CD4-positive, CD25-positive, alpha-beta regulatory T cell (primary cell): Measurements from ENCODE around the gene KCNAB2. TPM values are rescaled to one million over a fixed set of nuclear protein-coding genes. Genes with fewer than 3 reads are reported as not detected.

Source experiments
- ATAC-seq, 2 donors: fragments of 150-1000 bp; cut with Tn5 transposase; one replicate each; pipeline ENCODE4 v1.10.0; 2021; ENCODE audit warnings: low read depth in 2 of 2, moderate number of reproducible peaks in 2 of 2, moderate library complexity in 1 of 2
- DNase-seq, 3 donors: peaks; one replicate each; pipeline versions ENCODE4 v3.0.0 to v3.0.0-alpha.2; 2012 to 2022; ENCODE audit warnings: mixed read lengths in 1 of 3
- H3K27ac ChIP-seq: one replicate; pipeline ENCODE4 v1.7.0; 2013; ENCODE audit warnings: mild to moderate bottlenecking, low read length; ENCODE audit not compliant: insufficient read depth, poor library complexity, severe bottlenecking
- H3K27me3 ChIP-seq: one replicate; pipeline ENCODE4 v1.7.0; 2013; ENCODE audit warnings: low read length; ENCODE audit not compliant: control insufficient read depth, insufficient read depth
- H3K36me3 ChIP-seq: one replicate; pipeline ENCODE4 v1.7.0; 2013; ENCODE audit warnings: mild to moderate bottlenecking, low read length, moderate library complexity; ENCODE audit not compliant: control insufficient read depth, insufficient read depth
- H3K4me1 ChIP-seq: 2 replicates; pipeline ENCODE4 v1.7.0; 2013; ENCODE audit warnings: mild to moderate bottlenecking, low read length; ENCODE audit not compliant: insufficient read depth, control insufficient read depth, poor library complexity, severe bottlenecking
- H3K4me3 ChIP-seq: one replicate; pipeline ENCODE4 v1.7.0; 2013; ENCODE audit warnings: low read depth, mild to moderate bottlenecking, low read length, moderate library complexity
- H3K9me3 ChIP-seq, 2 experiments: 1 replicate in 1 of 2; 2 replicates in 1 of 2; pipeline ENCODE4 v1.7.0; 2013; ENCODE audit warnings: low read length in 2 of 2, mild to moderate bottlenecking in 1 of 2, moderate library complexity in 1 of 2; ENCODE audit not compliant: control insufficient read depth in 2 of 2
- H3K27ac Mint-ChIP-seq, 3 donors: one replicate each; pipeline ENCODE4 v1.8.0; 2020 to 2022; ENCODE audit warnings: mild to moderate bottlenecking in 3 of 3, mixed read lengths in 3 of 3, moderate library complexity in 2 of 3
- H3K27me3 Mint-ChIP-seq: one replicate; pipeline ENCODE4 v1.8.0; 2022; ENCODE audit warnings: mild to moderate bottlenecking, mixed read lengths
- H3K36me3 Mint-ChIP-seq: one replicate; pipeline ENCODE4 v1.8.0; 2020; ENCODE audit warnings: mixed read lengths
- H3K4me1 Mint-ChIP-seq, 4 donors: one replicate each; pipeline ENCODE4 v1.8.0; 2020 to 2022; ENCODE audit warnings: mixed read lengths in 4 of 4, mild to moderate bottlenecking in 1 of 4
- H3K4me3 Mint-ChIP-seq, 4 donors: one replicate each; pipeline ENCODE4 v1.8.0; 2020 to 2022; ENCODE audit warnings: mild to moderate bottlenecking in 4 of 4, mixed read lengths in 4 of 4, moderate library complexity in 3 of 4
- H3K9me3 Mint-ChIP-seq, 7 donors: one replicate each; pipeline ENCODE4 v1.8.0; 2020 to 2022; ENCODE audit warnings: mixed read lengths in 7 of 7, mild to moderate bottlenecking in 3 of 7, moderate library complexity in 2 of 7
- polyA plus RNA-seq, 4 donors: library from polyadenylated mRNA; unstranded; fragments of 300-500 nt; fragmentation: Illumina TruSeq; gene quantifications; one replicate each; pipeline ENCODE4 v1.2.3, GENCODE V29; 2021
- total RNA-seq: library from RNA; stranded (reverse); gene quantifications from one replicate; pipeline ENCODE4 v1.2.3, GENCODE V29; 2022

The KCNAB2 gene
- total and polyA plus RNA-seq, 5 donors from 2014 or later = 21.2 to 244 (median 28.0) TPM

GRCh38 chr1:6111571-6111970, 65.9 kb downstream of the KCNAB2 start:
- H3K27ac Mint-ChIP-seq = no peak overlapping the region
- H3K4me3 Mint-ChIP-seq = no peak overlapping the region
- H3K27ac ChIP-seq = no peak overlapping the region
- peaks cover 0 to 4% (median under 1%) of the 10 kb centered on the region in 7 donors for H3K9me3 Mint-ChIP-seq
- H3K36me3 Mint-ChIP-seq = peaks cover under 1% of the 10 kb centered on the region
- H3K4me1 Mint-ChIP-seq = peaks cover 0 to 3% (median 2%) of the 10 kb centered on the region in 4 donors
- H3K4me1 ChIP-seq = no peaks in the 10 kb centered on the region
- no peaks in the 10 kb centered on the region for H3K27me3 Mint-ChIP-seq
- no peak for ATAC-seq
- H3K4me3 ChIP-seq = no peak overlapping the region
- H3K9me3 ChIP-seq = no peaks in the 10 kb centered on the region
- no peaks in the 10 kb centered on the region for H3K36me3 ChIP-seq
- H3K27me3 ChIP-seq = peaks cover 2% of the 10 kb centered on the region
- DNase-seq = no peak

GRCh38 chr1:6111991-6112689, 66.5 kb downstream of the KCNAB2 start:
- Histone ChIP-seq H3K4me3 (no peak overlapping the region), H3K9me3 (peaks cover 0 to 2% of the 10 kb centered on the region in 2 experiments), H3K36me3 (no peaks in the 10 kb centered on the region), H3K27ac (no peak overlapping the region), H3K27me3 (peaks cover 2% of the 10 kb centered on the region), H3K4me1 (no peaks in the 10 kb centered on the region)
- Mint-ChIP-seq H3K27ac (no peak overlapping the region), H3K36me3 (peaks cover 3% of the 10 kb centered on the region), H3K4me1 (peaks cover 0 to 5% (median 4%) of the 10 kb centered on the region in 4 donors), H3K9me3 (peaks cover 1 to 8% (median 4%) of the 10 kb centered on the region in 7 donors), H3K27me3 (no peaks in the 10 kb centered on the region), H3K4me3 (no peak overlapping the region)
- ATAC-seq (no peak), DNase-seq (no peak)

- Histone ChIP-seq H3K4me1 (no peaks in the 10 kb centered on the region), H3K36me3 (no peaks in the 10 kb centered on the region), H3K27ac (no peak overlapping the region), H3K4me3 (no peak overlapping the region), H3K27me3 (peaks cover 2% of the 10 kb centered on the region), H3K9me3 (peaks cover 0 to 5% of the 10 kb centered on the region in 2 experiments)
- H3K27ac Mint-ChIP-seq = no peak overlapping the region
- ATAC-seq = no peak
- H3K9me3 Mint-ChIP-seq = peaks cover 1 to 10% (median 5%) of the 10 kb centered on the region in 7 donors
- H3K27me3 Mint-ChIP-seq = no peaks in the 10 kb centered on the region
- H3K4me3 Mint-ChIP-seq = no peak overlapping the region
- peaks cover 3% of the 10 kb centered on the region for H3K36me3 Mint-ChIP-seq
- peaks cover 0 to 5% (median 4%) of the 10 kb centered on the region in 4 donors for H3K4me1 Mint-ChIP-seq
- no peak for DNase-seq
These were observed 67.0 kb downstream of the KCNAB2 start for GRCh38 chr1:6112690-6113005.

DNA sequence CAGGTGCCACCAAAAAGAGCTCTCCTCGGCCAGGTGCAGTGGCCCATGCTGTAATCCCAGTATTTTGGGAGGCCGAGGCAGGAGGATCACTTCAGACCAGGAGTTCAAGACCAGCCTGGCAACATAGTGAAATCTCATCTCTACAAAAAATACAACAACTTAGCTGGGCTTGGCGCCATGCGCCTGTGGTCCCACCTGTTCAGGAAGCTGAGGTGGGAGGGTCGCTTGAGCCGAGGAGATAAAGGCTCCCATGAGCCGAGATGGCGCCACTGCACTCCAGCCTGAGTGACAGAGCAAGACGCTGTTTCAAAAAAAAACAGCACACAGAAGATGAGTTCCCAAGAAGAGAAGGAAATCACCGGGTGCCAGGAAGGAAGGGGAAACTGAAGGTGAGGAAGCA, 67.4 kb downstream of the KCNAB2 start:
- no peaks in the 10 kb centered on the region for H3K27me3 Mint-ChIP-seq
- Histone ChIP-seq H3K27ac (no peak overlapping the region), H3K36me3 (no peaks in the 10 kb centered on the region), H3K27me3 (peaks cover 4% of the 10 kb centered on the region), H3K4me3 (no peak overlapping the region), H3K9me3 (peaks cover 0 to 6% of the 10 kb centered on the region in 2 experiments), H3K4me1 (no peaks in the 10 kb centered on the region)
- H3K27ac Mint-ChIP-seq = no peak overlapping the region
- peaks cover 1 to 12% (median 5%) of the 10 kb centered on the region in 7 donors for H3K9me3 Mint-ChIP-seq
- peaks cover 0 to 5% (median 4%) of the 10 kb centered on the region in 4 donors for H3K4me1 Mint-ChIP-seq
- no peak overlapping the region for H3K4me3 Mint-ChIP-seq
- ATAC-seq (no peak), DNase-seq (no peak)
- peaks cover 3% of the 10 kb centered on the region for H3K36me3 Mint-ChIP-seq

DNA sequence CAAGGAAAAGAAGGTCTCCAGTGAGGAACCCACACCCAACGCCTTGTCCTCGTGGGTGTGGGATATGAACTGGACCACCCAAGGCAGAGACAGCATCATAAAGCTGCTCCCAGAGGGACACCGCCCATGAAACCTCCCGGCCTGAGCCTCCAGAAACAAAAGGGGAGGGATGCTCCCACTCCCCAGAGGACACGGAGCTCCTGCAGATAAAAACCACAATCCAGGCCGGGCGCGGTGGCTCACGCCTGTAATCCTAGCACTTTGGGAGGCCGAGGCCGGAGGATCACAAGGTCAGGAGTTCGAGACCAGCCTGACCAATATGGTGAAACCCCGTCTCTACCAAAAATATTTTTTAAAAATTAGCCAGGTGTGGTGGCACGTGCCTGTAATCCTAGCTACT, 68.1 kb downstream of the KCNAB2 start:
- H3K27ac Mint-ChIP-seq = no peak overlapping the region
- Histone ChIP-seq H3K9me3 (peaks cover 0 to 6% of the 10 kb centered on the region in 2 experiments), H3K27ac (no peak overlapping the region), H3K27me3 (peaks cover 4% of the 10 kb centered on the region), H3K4me1 (no peaks in the 10 kb centered on the region), H3K4me3 (no peak overlapping the region), H3K36me3 (no peaks in the 10 kb centered on the region)
- no peak overlapping the region for H3K4me3 Mint-ChIP-seq
- H3K9me3 Mint-ChIP-seq = peaks cover 1 to 12% (median 5%) of the 10 kb centered on the region in 7 donors
- peaks cover 3% of the 10 kb centered on the region for H3K36me3 Mint-ChIP-seq
- ATAC-seq (no peak), DNase-seq (no peak)
- peaks cover 0 to 5% (median 4%) of the 10 kb centered on the region in 4 donors for H3K4me1 Mint-ChIP-seq
- no peaks in the 10 kb centered on the region for H3K27me3 Mint-ChIP-seq

GRCh38 chr1:6116137-6116536, 70.4 kb downstream of the KCNAB2 start:
- Histone ChIP-seq H3K4me1 (no peaks in the 10 kb centered on the region), H3K27ac (no peak overlapping the region), H3K9me3 (peaks cover 0 to 6% of the 10 kb centered on the region in 2 experiments), H3K4me3 (no peak overlapping the region), H3K27me3 (peaks cover 4% of the 10 kb centered on the region), H3K36me3 (no peaks in the 10 kb centered on the region)
- ATAC-seq (no peak), DNase-seq (no peak)
- Mint-ChIP-seq H3K4me1 (peaks cover 0 to 5% (median 4%) of the 10 kb centered on the region in 4 donors), H3K4me3 (no peak overlapping the region), H3K36me3 (peaks cover 3% of the 10 kb centered on the region), H3K27me3 (no peaks in the 10 kb centered on the region), H3K9me3 (peaks cover 0 to 12% (median 5%) of the 10 kb centered on the region in 7 donors), H3K27ac (peak overlapping the region in 1 of 3 donors; percentile 68)

- Mint-ChIP-seq H3K27me3 (no peaks in the 10 kb centered on the region), H3K27ac (no peak overlapping the region), H3K4me1 (peaks cover 0 to 5% (median 4%) of the 10 kb centered on the region in 4 donors), H3K9me3 (peaks cover 0 to 12% (median 5%) of the 10 kb centered on the region in 7 donors), H3K4me3 (no peak overlapping the region), H3K36me3 (peaks cover 3% of the 10 kb centered on the region)
- H3K27ac ChIP-seq = no peak overlapping the region
- H3K27me3 ChIP-seq = peaks cover 4% of the 10 kb centered on the region
- ATAC-seq = no peak
- H3K36me3 ChIP-seq = no peaks in the 10 kb centered on the region
- H3K4me1 ChIP-seq = no peaks in the 10 kb centered on the region
- peaks cover 0 to 6% of the 10 kb centered on the region in 2 experiments for H3K9me3 ChIP-seq
- no peak overlapping the region for H3K4me3 ChIP-seq
- DNase-seq = no peak
These were observed 71.4 kb downstream of the KCNAB2 start for GRCh38 chr1:6117064-6117463.

DNA sequence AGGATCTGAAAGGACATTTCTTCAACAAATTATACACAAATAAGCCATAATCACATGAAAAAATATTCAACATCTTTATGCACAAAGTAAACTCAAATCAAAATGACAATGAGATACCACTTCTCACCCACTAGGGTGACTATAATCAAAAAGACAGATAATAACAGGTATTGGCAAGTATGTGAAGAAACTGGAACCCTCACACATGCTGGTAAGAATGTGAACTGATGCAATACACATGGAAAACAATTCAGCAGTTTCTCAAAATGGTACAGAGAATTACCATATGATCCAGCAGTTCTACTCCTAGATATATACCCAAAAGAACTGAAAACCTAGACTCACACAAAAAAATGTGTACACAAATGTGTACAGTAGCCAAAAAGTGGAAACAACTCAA, 71.9 kb downstream of the KCNAB2 start:
- ATAC-seq (no peak), DNase-seq (no peak)
- H3K4me1 Mint-ChIP-seq = peaks cover 0 to 5% (median 4%) of the 10 kb centered on the region in 4 donors
- H3K27ac ChIP-seq = no peak overlapping the region
- peaks cover 3% of the 10 kb centered on the region for H3K36me3 Mint-ChIP-seq
- H3K4me3 Mint-ChIP-seq = no peak overlapping the region
- H3K27me3 ChIP-seq = peaks cover 4% of the 10 kb centered on the region
- peaks cover 0 to 12% (median 5%) of the 10 kb centered on the region in 7 donors for H3K9me3 Mint-ChIP-seq
- no peaks in the 10 kb centered on the region for H3K36me3 ChIP-seq
- no peak overlapping the region for H3K4me3 ChIP-seq
- H3K9me3 ChIP-seq = peaks cover 0 to 6% of the 10 kb centered on the region in 2 experiments
- no peak overlapping the region for H3K27ac Mint-ChIP-seq
- H3K4me1 ChIP-seq = no peaks in the 10 kb centered on the region
- H3K27me3 Mint-ChIP-seq = no peaks in the 10 kb centered on the region
